ENCODE results near the gene MYH14. TPM values are rescaled to one million over a fixed set of nuclear protein-coding genes. Genes with fewer than 3 reads are reported as not detected.

Gene MYH14
- total and polyA plus RNA-seq, 10 of the 15 experiments (the other 5 are each of a cell fraction or from before 2014, with no cell fraction given), result 0.06 to 0.69 (median 0.15) TPM; not detected in 4

GRCh38 chr19:50233308-50233910, 30.0 kb downstream of the MYH14 start:
- no peak overlapping the region for H2AFZ ChIP-seq (ENCODE audit: control insufficient read depth, low read depth, low read length)
- FAIRE-seq, result no peak
- BruUV-seq (replicated peaks), result no TSS peak

More at GRCh38 chr19:50233308-50233910, 30.0 kb downstream of the MYH14 start:
- Histone ChIP-seq H4K20me1 (ENCODE audit: control insufficient read depth, insufficient read depth) (no peaks in the 10 kb centered on the region), H3K27me3 (replicated peaks in 1 of 2; ENCODE audit: control insufficient read depth in 2 of 2, insufficient read depth in 2 of 2, low read length in 1 of 2) (no peaks in the 10 kb centered on the region; a peak in 1 of 4 replicates), H3K27ac (ENCODE audit: control insufficient read depth, insufficient read depth) (no peak overlapping the region), H3K4me1 (ENCODE audit: control insufficient read depth, insufficient read depth, low read length) (no peaks in the 10 kb centered on the region), H3K36me3 (ENCODE audit: control insufficient read depth in 2 of 2, insufficient read depth in 2 of 2, low read length in 1 of 2) (no peaks in the 10 kb centered on the region), H3K9ac (ENCODE audit: control insufficient read depth, insufficient read depth, low read length) (no peak overlapping the region), H3K4me2 (ENCODE audit: control insufficient read depth, insufficient read depth) (no peak overlapping the region), H3K9me3 (replicated peaks; ENCODE audit: control insufficient read depth, insufficient read depth, low read length) (no peaks in the 10 kb centered on the region), H3K79me2 (ENCODE audit: control insufficient read depth, insufficient read depth, low read length) (no peaks in the 10 kb centered on the region), H3K4me3 (no peak overlapping the region)
- WGBS (ENCODE audit: insufficient coverage, insufficient replicate concordance, low lambda C conversion rate, missing lambda C conversion rate), result 48% methylated on average over 20 of the region's 23 CpGs
- CTCF ChIA-PET, result no interaction called here
- POLR2A ChIA-PET, result no interaction called here
- SMC1A ChIA-PET (ENCODE audit: uncharacterized antibody, unreplicated experiment), result no interaction called here
- DNase-seq (ENCODE audit: low read depth, low spot score) (no peak), ATAC-seq (no peak)
- in situ Hi-C loops (cut with MboI), result no loop called here
- intact Hi-C loops (cut with micrococcal nuclease; ENCODE audit: unreplicated experiment), result no loop called here
- RAD21 ChIA-PET (ENCODE audit: unreplicated experiment), result no interaction called here
- TF ChIP-seq SKIL (IDR thresholded peaks at IDR 0.05; ENCODE audit: low read depth, poor library complexity, severe bottlenecking), result no peak
- no peak for TF ChIP-seq POLR2A (IDR thresholded peaks at IDR 0.05; ENCODE audit: low read depth, low read length)
- TF ChIP-seq HDAC2 (IDR thresholded peaks at IDR 0.05), result no peak
- no peak for TF ChIP-seq CTCF (IDR thresholded peaks at IDR 0.05 in 2 of 3, conservative IDR thresholded peaks at IDR 0.05 in 1 of 3; ENCODE audit: control insufficient read depth in 2 of 3, extremely low read depth in 1 of 3, insufficient read depth in 1 of 3, low read depth in 3 of 3, low read length in 3 of 3)
- TF ChIP-seq ZNF207 (IDR thresholded peaks at IDR 0.05; ENCODE audit: borderline replicate concordance), result no peak
- peak; percentile 43 for TF ChIP-seq BCL3 (IDR thresholded peaks at IDR 0.05; ENCODE audit: borderline replicate concordance, insufficient read depth, low read depth, low read length, poor library complexity, severe bottlenecking)

Data from GM12878 (cell line).